T-helper 9 cell (primary cell): ENCODE results near the gene SIDT1.

Source experiments
- DNase-seq: peaks from one replicate; pipeline ENCODE4 v3.0.0-alpha.2; 2020

Gene SIDT1

DNA sequence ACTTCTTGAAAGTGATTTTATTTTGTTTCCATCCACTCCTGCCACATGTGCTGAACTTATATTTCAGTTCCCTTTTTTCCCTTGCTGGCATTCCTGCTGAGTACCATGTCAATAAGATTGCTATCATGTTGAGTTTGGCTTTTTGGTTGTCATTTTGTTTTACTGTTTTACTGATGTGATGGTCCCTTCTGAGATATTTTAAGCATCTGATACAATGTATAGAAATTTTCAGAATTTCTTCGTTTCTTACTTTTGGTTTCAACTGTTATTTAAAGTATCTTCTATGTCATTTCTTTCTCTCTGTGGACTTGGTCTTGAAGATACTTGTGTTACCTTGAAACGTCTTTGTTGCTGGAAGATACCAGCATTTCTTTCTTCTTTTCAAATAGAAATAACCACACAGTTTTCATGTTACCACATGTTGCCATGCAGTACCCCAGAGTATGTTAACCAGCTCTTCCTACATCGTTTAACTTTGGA, 14.1 kb downstream of the SIDT1 start:
- DNase-seq, result no peak

GRCh38 chr3:113548501-113548900, 16.1 kb downstream of the SIDT1 start:
- DNase-seq, result no peak

- DNase-seq, result no peak
These were observed 19.5 kb downstream of the SIDT1 start for GRCh38 chr3:113551820-113552219.

GRCh38 chr3:113552851-113553250, 20.5 kb downstream of the SIDT1 start:
- DNase-seq, result no peak

- DNase-seq, result no peak
These were observed 22.8 kb downstream of the SIDT1 start for GRCh38 chr3:113555138-113555537.

DNA sequence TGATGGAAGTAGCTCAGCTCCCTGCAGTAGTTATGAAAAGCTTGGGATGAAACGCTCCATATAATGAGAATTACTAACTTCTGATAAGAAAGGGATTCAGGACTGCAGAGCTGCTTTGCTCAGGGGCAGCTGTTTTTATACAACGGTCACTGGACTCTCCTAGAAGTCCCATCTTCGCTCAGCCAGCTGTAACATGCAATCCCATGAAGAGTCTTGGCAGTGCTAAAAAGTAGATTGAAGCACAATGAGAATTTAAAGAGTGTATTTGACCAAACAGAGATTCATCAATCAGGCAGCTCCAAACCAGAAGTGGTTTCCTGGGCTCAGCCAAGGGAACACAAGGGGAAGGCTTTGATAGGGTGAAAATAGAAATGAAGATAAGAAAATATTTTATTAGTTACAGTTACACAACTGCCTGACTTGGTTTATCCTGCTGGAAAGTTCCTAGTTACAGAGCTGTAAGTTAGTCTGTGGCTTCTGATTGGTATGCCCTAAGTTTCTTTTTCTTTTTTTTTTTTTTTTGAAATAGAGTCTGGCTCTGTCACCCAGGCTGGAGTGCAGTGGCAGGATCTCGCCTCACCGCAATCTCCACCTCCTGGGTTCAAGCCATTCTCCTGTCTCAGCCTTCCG, 24.1 kb downstream of the SIDT1 start:
- DNase-seq, result no peak

GRCh38 chr3:113556946-113557335, 24.6 kb downstream of the SIDT1 start:
- DNase-seq, result no peak

GRCh38 chr3:113557374-113557773, 25.0 kb downstream of the SIDT1 start:
- DNase-seq, result no peak

DNA sequence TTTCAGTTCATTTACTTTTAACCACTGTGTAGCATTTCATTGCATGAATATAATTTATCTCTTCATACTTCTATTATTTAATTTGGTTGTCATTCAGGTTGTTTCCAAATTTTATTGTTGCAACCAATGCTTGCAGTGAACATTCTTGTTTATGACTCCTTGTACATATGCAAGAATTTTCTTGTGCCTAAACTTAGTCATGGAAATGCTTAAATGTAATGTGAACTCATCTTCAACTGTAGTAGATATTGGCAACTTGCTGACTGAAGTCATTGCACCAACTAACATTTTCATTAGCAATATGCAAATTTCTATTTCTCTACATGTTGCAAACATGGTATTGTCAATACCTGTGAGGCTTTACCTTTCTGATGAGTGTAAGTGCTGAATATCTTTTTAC, 26.7 kb downstream of the SIDT1 start:
- DNase-seq, result no peak

DNA sequence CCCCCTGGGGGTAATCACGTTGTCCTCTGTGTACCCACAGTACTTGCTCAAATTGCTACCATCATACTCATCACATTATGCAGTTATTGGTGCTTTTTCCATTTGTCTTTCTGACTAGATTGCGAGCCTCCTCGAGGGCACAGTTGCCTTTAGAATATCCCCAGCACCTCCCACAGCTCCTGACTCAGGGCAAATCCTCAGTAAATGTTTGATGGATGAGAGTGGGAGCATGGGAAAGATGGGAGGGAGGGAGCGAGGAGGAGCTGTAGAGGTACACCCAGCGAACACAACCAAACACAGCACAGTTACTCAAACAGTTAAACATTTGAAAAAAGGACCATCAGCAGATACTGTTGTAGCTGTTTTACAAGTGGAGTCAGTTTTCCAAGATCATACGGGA, 27.9 kb downstream of the SIDT1 start:
- no peak for DNase-seq

- no peak for DNase-seq
These were observed 28.7 kb downstream of the SIDT1 start for GRCh38 chr3:113560831-113561623.

DNA sequence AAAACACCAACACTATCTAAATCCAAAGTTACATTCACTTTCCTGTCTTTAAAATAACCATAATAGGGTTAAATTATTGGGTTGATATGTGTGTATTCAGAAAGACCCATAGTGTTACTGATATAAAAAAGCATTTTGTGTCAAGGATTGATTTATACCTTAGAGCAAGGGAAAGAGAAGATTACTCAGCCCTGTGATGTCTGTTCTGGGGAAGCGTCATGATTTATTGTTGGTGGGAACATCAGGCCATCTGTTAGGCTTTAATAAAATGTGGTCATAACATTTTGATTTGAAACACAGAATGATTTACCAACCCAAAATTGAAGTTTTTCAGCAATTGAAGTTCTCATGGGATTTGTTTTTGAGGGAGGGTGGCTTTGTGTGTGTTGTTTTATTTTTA, 33.2 kb downstream of the SIDT1 start:
- no peak for DNase-seq

DNA sequence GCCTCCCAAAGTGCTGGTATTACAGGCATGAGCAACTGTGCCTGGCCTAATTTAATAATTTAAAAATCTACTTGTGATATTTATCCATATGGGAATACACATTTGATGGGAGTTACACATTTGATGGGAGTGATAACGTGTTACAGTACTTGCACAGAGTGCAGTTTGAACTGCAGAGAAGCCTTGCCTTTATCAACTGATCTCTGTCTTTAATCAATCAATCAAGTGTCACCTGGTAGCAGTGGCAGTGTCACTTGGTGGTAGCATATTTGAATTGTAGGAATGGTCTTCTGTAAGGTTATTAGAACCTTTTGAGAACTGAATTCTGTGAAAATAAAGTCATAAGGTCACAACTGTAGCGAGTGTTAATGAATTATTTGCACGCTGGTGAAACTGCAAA, 37.8 kb downstream of the SIDT1 start:
- no peak for DNase-seq

- no peak for DNase-seq
These were observed 39.0 kb downstream of the SIDT1 start for GRCh38 chr3:113571360-113571759.

DNA sequence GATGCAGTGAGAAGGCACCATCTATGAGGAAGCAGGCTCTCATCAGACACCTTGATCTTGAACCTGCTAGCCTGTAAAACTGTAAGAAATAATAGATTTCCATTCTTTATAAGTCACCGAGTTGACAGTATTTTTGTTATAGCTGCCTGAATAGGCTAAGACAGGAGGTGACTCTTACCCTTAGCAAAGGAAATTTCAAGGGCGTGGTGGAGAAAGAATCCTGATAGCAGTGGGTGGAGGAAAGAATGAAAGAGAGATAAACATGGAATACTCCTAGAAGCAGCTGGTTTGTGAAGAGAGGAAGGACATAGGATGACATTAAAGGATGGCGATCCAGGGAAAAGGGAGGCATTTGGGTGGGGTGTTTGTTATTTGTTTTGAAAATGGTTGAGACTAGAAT, 41.4 kb downstream of the SIDT1 start:
- no peak for DNase-seq

- no peak for DNase-seq
These were observed 41.9 kb downstream of the SIDT1 start for GRCh38 chr3:113574213-113574612.

- no peak for DNase-seq
These were observed 42.9 kb downstream of the SIDT1 start for GRCh38 chr3:113575206-113575605.

DNA sequence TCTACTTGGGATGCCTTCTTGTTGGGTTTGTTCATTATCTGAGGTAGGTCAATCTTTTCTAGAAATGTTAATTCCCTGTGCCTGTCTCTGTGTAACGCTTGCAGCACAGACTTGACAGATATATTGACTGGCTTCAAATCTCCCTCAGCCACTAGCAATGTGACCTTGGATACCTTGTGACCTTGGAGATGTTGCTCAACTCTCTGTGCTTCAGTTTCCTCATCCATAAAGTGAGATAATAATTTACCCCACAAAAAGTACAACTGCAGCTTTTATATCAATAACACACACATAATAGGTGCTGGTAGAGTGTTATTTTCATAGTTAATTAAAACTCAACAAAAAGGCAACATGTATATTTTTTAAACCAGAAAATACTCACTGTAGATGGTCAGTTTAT, 52.9 kb downstream of the SIDT1 start:
- DNase-seq, result no peak

DNA sequence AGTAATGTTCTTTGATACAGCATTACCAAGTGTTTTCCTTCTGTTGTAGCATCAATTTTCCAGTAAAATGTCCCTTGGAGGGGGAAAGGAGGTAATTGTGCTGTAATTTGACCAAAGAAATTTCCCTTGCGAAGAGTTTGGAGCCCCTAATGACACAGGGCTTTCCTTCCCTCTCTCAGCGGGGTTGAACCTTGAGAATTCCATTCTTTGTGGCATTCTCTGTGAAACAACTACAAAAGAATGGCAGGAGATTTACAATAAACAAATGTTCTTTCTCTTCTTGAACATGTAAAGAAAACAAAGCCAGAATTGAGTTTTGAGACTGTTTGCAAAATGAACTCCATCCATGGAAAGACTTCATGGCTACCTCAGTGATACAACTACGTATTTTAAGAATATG, 53.4 kb downstream of the SIDT1 start:
- DNase-seq, result no peak

GRCh38 chr3:113588806-113589205, 56.5 kb downstream of the SIDT1 start:
- no peak for DNase-seq

DNA sequence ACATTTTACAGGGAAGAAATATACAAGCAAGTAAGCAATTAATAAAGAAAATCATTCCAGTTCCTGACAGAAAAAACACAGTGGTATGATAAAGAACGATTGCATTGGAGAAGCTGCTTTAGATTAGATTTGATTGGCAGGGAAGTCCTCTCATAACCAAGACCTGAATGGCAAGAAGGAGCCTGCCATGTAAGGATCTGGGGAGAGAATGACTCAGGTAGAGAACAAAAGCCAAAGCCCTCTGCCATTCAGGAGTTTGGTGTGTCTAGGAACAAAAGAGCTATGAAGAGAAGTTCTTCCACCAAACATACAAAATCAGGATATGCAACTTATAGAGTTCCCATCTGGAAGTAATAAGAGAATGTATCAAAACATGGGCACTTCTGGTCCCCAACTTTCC, 57.6 kb downstream of the SIDT1 start:
- no peak for DNase-seq

DNA sequence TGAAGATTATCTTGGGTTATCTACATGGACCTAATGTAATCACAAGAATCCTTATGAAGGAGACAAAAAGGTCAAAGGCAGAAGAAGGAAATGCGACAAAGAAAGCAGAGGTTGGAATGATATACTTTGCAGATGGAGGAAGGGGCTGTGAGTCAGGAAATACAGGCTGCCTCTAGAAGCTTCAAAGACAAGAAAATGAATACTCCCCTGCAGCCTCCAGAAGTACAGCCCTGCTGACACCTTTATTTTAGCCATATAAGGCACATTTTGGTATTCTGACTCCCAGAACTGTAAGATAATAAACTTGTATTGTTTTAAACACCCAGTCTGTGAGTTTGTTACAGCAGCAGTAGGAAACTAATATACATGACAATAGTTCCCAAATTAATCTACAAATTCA, 58.6 kb downstream of the SIDT1 start:
- DNase-seq, result no peak

DNA sequence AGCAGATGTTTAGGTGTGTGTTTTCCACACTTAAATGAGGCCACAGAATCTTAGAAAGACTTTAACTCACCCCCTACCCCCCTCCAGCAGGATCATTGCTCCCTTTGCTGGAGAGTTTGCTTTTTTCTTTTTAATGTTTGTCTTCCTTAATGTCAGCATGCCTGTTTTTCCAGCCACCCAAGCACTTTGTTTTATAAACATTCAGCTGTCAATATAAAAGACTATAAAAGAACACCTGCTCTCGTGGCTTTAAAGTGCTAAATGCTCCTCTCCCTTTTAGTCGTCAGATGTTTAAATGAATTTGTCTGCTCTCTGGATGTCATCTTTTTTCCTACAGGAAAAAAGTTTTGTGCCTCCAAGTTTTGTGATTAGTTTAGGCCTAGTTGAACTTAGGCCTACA, 61.7 kb downstream of the SIDT1 start:
- DNase-seq, result no peak

GRCh38 chr3:113597596-113598354, 65.4 kb downstream of the SIDT1 start:
- no peak for DNase-seq
